T1000 (cell line): ENCODE data around the gene MAG.

Experiments
- DNase-seq: peaks from one replicate; lab custom pipeline; 2025; ENCODE audit warnings: mixed read lengths; lab: John Stamatoyannopoulos, UW

Gene MAG, protein sequence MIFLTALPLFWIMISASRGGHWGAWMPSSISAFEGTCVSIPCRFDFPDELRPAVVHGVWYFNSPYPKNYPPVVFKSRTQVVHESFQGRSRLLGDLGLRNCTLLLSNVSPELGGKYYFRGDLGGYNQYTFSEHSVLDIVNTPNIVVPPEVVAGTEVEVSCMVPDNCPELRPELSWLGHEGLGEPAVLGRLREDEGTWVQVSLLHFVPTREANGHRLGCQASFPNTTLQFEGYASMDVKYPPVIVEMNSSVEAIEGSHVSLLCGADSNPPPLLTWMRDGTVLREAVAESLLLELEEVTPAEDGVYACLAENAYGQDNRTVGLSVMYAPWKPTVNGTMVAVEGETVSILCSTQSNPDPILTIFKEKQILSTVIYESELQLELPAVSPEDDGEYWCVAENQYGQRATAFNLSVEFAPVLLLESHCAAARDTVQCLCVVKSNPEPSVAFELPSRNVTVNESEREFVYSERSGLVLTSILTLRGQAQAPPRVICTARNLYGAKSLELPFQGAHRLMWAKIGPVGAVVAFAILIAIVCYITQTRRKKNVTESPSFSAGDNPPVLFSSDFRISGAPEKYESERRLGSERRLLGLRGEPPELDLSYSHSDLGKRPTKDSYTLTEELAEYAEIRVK

GRCh38 chr19:35291916-35292315 is at the start of gene MAG:
Gene MAG (plus strand): TSS chr19:35292161. CDS start chr19:35295409, 3,248 bp downstream.
- no peak for DNase-seq

DNA sequence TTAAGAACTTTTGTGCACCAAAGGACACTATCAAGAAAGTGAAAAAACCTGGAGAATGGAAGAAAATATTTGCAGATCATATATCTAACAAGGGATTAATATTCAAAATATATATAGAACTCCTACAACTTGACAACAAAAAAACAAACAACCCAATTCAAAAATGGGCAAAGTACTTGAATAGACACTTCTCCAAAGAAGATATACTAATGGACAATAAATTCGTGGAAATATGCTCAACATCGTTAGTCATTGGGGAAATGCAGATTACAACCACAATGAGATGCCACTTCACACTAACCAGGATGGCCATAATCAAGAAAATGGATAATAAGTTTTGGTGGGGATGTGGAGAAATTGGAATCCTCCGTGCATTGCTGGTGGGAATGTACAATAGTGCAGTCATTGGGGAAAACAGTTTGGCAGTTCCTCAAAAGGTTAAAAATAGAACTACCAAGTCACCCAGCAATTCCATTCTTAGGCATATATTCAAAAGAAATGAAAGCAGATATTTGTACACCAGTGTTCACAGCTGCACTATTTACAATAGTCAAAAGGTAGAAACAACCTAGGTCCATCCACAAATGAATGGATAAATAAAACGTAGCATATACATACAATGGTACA is 45.4 kb upstream of the MAG start:
- DNase-seq, result no peak

DNA sequence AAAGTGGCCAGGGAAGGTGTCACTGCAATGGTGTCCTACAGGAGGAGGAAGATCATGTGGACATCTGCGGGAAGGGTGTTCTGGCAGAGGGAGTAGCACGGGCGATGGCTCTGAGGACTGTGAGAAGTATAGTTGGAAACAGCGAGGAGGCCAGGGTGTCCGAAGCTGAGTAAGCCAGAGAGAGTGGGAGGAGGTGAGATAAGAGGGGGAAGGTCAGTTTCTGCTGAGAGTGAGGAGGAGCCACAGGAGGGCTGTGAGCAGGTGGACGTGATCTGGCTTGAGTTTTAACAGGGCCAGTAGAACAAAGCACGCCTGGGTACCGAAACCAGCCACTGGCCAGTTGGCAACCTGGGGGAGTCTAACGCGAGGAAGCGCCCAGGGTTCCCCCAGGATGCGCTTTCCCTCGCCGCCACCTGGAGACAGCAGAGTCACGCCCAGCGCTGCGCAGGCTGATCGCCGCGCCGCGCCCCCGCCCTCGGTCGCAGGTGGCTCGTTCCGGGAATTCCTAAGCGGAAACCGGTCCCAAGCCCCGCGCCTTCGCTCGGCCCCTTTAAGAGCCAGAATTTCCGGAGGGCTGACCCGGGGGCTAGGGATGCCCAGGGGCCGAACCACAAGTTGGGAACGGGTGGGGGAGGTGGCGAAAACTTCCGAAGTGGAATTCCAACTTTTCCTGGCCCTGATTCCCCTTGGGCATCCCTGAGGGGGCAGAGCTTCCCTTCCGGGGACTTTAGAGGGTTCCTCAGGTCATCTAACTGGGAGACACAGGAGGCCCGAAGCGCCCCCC is 44.2 kb upstream of the MAG start:
- no peak for DNase-seq

DNA sequence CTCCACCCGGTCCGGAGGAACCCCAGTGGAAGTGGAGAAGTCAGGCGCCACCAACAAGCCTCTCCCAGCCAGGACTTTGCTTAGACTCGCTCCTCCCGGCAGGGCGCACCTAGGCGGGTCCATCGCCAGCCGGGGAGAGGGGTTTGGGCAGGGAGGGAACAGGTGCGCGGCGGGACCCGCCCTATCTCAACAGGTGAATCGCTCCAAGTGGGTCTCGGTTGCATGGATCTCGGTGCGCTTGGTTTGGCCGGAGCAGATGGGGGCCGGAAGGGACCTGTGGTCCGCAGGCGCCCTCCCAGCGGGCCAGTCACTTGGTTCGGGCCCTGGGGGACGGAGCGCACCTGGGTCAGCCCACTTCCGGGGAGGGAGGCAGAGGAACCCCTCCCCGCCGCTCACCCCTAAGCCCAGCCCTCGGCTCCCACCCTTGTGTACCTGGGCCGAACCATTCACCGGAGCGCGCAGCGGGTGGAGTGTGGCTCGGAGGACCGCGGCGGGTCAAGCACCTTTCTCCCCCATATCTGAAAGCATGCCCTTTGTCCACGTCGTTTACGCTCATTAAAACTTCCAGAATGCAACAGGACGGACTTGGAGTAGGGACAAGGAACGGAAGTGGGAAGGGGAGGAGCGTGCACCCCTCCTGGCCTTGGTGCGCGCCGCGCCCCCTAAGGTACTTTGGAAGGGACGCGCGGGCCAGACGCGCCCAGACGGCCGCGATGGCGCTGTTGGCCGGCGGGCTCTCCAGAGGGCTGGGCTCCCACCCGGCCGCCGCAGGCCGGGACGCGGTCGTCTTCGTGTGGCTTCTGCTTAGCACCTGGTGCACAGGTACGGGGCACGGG is 43.4 kb upstream of the MAG start, which contains the start of gene LSR:
LSR (plus strand) TSS at position 693 of the 836 bp plus-strand sequence; CDS start at position 714, 21 bp downstream.
- DNase-seq, result no peak

DNA sequence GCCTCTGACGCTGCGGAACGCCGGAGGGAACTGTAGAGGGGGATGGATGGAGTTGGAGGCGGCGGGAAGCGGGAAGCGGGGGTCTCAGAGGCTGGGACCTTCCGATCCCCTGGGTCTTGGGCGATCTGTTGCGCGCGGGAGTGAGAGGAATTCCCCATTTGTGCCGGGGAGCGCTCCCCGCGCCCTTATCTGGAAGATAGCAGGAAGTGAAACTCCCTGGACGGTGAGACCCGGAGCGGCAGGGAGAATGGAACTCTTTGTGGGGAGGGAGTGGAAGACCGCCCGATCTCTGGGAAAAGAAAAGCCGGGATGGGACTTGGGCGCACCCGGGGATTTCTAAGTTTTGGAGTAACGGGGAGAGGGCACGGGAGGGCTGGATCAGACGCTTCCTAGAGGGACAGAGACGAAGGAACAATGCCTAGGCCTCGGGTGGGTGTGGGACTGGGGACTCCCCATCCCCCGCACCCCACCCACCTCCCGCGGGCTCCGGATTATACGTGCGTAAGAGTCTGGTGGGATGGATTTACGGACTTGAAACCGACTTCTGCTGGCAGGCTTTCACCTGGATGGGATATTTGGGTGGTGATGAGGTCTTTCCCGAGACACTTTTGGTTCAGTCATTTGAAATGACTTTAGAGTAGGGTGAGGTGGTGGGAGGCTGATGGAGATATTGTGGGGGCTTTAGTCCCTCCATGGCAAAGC is 42.7 kb upstream of the MAG start:
- DNase-seq, result no peak

GRCh38 chr19:35249848-35250711 is 41.9 kb upstream of the MAG start:
- DNase-seq, result no peak

- no peak for DNase-seq
Observed at GRCh38 chr19:35251456-35251855, 40.5 kb upstream of the MAG start.

DNA sequence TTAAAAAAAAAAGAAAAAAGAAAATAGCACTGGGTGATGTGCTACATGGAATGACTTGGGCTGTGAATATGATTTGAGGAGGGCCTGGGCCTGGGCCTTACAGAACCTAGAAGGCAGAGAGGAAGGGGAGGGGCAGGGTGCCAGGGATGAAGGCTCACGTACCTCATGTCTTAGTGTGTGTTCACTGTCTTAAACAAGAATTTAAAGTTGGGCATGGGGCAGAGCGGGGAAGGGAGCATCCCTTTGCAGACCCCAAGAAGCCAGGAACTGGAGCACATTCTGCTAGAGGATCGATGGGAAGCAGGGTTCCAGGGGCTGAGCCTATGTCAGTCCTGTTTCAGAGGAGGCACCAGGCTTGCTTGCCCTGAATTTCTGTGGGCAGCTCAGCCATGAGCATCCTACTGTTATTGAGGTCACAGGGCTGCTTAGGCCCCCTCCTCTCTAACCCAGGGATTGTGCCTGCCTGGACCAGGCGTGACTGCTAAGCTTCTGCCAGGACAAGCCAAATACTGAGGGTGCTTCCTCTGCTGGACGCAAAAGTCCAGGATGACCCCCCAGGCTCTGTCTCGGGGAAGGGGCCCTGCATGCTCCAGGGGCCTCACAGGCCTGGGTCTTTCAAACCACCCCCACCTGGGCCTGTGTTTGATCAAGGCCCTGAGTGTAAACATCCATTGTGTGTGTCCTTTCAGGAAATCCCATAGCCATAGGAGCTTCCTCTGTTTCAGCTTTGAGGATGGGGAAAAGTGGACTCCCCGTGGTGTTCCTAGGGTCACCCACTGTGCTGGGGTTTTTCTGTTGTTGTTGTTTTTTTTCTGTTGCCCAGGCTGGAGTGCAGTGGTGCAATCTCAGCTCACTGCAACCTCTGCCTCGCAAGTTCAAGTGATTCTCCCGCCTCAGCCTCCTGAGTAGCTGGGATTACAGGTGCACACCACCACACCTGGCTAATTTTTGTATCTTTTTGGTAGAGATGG is 38.4 kb upstream of the MAG start:
- DNase-seq, result no peak

DNA sequence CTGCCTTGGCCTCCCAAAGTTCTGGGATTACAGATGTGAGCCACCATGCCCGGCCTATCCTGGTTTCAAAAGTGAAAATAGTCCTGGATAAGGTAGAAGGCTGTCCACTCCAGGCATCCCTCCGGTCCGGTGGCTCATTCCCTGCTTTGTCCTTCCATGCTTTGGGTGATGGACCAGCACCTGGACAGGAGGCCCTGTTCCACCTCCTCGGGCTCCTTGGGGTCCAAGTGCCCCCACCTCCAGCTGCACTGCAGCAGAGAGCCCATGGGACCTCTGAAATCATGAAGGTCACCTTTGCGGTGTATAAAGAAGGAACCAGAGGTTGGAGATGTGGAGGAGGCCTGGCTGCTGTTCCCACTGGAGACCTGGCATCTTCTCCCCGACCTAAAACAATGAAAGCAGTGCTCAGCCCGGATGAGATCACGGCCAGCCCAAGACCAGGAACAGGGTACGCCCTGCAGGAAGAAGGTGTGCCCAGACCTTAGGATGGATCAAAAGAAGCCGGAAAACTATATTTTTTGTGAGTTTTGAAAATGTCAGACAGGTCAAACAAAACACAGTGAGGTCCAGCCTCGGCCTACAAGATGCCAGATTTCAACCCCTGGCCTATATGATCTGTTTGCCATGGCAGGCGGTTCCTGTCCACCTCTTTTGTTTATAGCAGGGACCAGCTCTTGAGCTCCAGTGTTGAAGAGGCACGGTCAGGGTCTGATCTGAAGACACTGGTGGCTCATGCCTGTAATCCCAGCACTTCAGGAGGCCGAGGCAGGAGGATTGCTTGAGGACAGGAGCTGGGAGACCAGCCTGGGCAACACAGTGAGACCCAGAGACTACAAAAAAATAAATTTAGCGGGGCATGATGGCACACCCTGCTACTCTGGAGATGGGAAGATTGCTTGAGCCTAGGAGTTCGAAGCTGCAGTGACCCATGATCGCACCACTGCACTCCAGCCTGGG is 37.3 kb upstream of the MAG start:
- no peak for DNase-seq

- no peak for DNase-seq
Observed at GRCh38 chr19:35256566-35256965, 35.4 kb upstream of the MAG start.

DNA sequence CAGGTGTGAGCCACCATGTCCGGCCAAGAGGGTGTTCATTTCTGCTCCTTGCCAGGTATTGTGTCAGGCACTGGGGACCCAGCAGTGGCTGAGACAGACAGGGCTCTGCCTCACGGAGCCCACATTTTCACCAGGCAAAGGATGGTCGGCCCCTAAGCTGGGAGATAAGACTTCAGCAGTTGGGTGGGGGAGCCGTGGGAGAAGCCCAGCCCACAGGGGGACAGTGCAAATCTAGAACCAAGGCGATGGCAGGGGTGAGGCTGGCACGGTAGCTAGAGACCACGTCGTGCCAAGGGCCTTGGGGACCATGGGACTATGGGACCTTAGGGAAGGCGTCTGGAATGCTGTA is 34.9 kb upstream of the MAG start:
- DNase-seq, result no peak

DNA sequence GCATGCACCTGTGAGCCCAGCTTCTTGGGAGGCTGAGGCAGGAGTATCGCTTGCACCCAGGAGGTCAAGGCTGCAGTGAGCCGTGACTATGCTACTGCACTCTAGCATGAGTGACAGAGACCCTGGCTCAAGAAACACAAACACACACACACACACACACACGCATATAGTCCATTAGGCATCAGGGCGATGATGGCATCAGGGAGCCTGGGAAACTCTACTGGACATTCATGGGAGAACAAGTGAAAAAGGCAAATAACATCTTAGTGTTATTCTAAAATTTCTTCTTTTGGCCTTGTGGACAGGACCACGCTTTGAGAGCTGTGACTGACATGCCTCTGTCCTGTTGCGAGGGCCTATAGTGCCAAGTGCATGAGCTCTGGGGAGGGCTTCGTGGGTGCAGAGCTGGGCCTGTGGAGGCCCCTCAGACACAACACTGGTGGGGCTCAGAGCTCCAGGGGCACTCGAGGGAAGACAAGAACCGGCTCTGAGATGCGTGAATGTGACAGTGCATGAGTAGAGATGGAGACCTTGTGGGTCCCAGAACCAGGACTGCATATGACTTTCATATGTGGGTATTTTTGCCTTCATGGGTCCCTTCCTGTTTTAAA is 31.2 kb upstream of the MAG start:
- DNase-seq, result no peak

- no peak for DNase-seq
Observed at GRCh38 chr19:35261356-35262100, 30.4 kb upstream of the MAG start.

GRCh38 chr19:35262101-35262761 is 29.7 kb upstream of the MAG start:
- DNase-seq, result no peak

- no peak for DNase-seq
Observed at GRCh38 chr19:35264268-35265125, 27.5 kb upstream of the MAG start.
